HG02642 (cell line): Measurements from ENCODE around the gene BUB3.

Experiments used
- ATAC-seq: cut with Tn5 transposase; IDR thresholded peaks from one replicate; pipeline ENCODE4 v1.9.1; 2021; ENCODE audit warnings: mild to moderate bottlenecking; ENCODE audit not compliant: unreplicated experiment, poor library complexity

The BUB3 gene

GRCh38 chr10:123140983-123141390 is 13.2 kb upstream of the BUB3 start:
- no peak for ATAC-seq

GRCh38 chr10:123141791-123142700 is 12.2 kb upstream of the BUB3 start:
- no peak for ATAC-seq

- ATAC-seq = no peak
These were observed 11.5 kb upstream of the BUB3 start for GRCh38 chr10:123142701-123143161.

- ATAC-seq = no peak
These were observed 10.9 kb upstream of the BUB3 start for GRCh38 chr10:123143162-123143824.

GRCh38 chr10:123143825-123144168 is 10.4 kb upstream of the BUB3 start:
- no peak for ATAC-seq

GRCh38 chr10:123144697-123145541 is 9.3 kb upstream of the BUB3 start:
- no peak for ATAC-seq

- ATAC-seq = no peak
These were observed 8.6 kb upstream of the BUB3 start for GRCh38 chr10:123145542-123146012.

- no peak for ATAC-seq
These were observed 7.9 kb upstream of the BUB3 start for GRCh38 chr10:123146013-123146893.

- no peak for ATAC-seq
These were observed 7.1 kb upstream of the BUB3 start for GRCh38 chr10:123146894-123147634.

GRCh38 chr10:123147635-123148413 is 6.4 kb upstream of the BUB3 start, which contains the start of gene HMX2:
HMX2 (plus strand) TSS chr10:123148136; CDS start chr10:123148379, 243 bp downstream.
- ATAC-seq = no peak

- no peak for ATAC-seq
These were observed 5.6 kb upstream of the BUB3 start for GRCh38 chr10:123148414-123149161.

GRCh38 chr10:123149162-123149567 is 5.0 kb upstream of the BUB3 start:
- no peak for ATAC-seq

- ATAC-seq = no peak
These were observed 4.5 kb upstream of the BUB3 start for GRCh38 chr10:123149568-123150270.

- ATAC-seq = no peak
These were observed 3.8 kb upstream of the BUB3 start for GRCh38 chr10:123150271-123150985.

- no peak for ATAC-seq
These were observed 3.0 kb upstream of the BUB3 start for GRCh38 chr10:123150986-123151736.
